ENCODE results near the gene DENND1B. TPM values are rescaled to one million over a fixed set of nuclear protein-coding genes. Genes with fewer than 3 reads are reported as not detected.
A peak's percentile ranks its signal among the peaks of the same experiment; 100 is the strongest.

The DENND1B gene
- total and polyA plus RNA-seq, 2 of the 13 experiments (the other 11 are each of a cell fraction or from before 2014, with no cell fraction given) = 2.6 to 5.7 TPM

GRCh38 chr1:197788741-197789739, 13.8 kb upstream of the DENND1B start (continued):
- TF ChIP-seq PHB2 (IDR thresholded peaks at IDR 0.05; ENCODE audit: partially characterized antibody) (no peak), SP1 (IDR thresholded peaks at IDR 0.05) (no peak), SP1 (CRISPR knock-in tag; IDR thresholded peaks at IDR 0.05) (no peak)

GRCh38 chr1:197787623-197788536, 12.6 kb upstream of the DENND1B start:
- 30% methylated on average over 1 of the region's 7 CpGs for WGBS (ENCODE audit: low lambda C conversion rate)
- in situ Hi-C loops (cut with HindIII; ENCODE audit: extremely low pct_ligation_motif_present, low pct_unique_long_range_greater_than_20kb) = no loop called here
- BruUV-seq (replicated peaks) = no TSS peak

More at GRCh38 chr1:197787623-197788536, 12.6 kb upstream of the DENND1B start:
- DNase-seq (ENCODE audit: low spot score) (no peak), ATAC-seq (peak; percentile 33), FAIRE-seq (no peak)
- H2AFZ ChIP-seq (ENCODE audit: low read length) = no peak overlapping the region
- ChIA-PET POLR2A (no interaction called here), CTCF (ENCODE audit: low intra/inter-chr PET ratio, low total read pairs) (no interaction called here)
- intact Hi-C loops (cut with micrococcal nuclease; ENCODE audit: unreplicated experiment) = no loop called here
- no peak overlapping the region for H3K4me3 ChIP-seq (replicated peaks in 1 of 3; ENCODE audit: insufficient read depth in 1 of 3, low read depth in 2 of 3, low read length in 3 of 3)
- H3K79me2 ChIP-seq (ENCODE audit: insufficient read depth, low read length) = no peaks in the 10 kb centered on the region
- TF ChIP-seq ZNF232 (CRISPR knock-in tag; IDR thresholded peaks at IDR 0.05; ENCODE audit: borderline replicate concordance) (no peak), PRDM15 (CRISPR knock-in tag; IDR thresholded peaks at IDR 0.05) (peak; percentile 75)
- H3K4me2 ChIP-seq (ENCODE audit: low read depth, low read length) = no peak overlapping the region
- no peaks in the 10 kb centered on the region for H3K27me3 ChIP-seq (ENCODE audit: control insufficient read depth in 1 of 2, insufficient read depth in 2 of 2, low read length in 2 of 2)
- no peak overlapping the region for H3K27ac ChIP-seq (ENCODE audit: extremely low read length, insufficient read depth, low read length)
- H3K36me3 ChIP-seq (replicated peaks in 1 of 2; ENCODE audit: control insufficient read depth in 1 of 2, insufficient read depth in 2 of 2, low read length in 2 of 2) = no peaks in the 10 kb centered on the region
- no peak overlapping the region for H3K9ac ChIP-seq (ENCODE audit: insufficient read depth, low read depth, low read length)
- no peaks in the 10 kb centered on the region for H3K4me1 ChIP-seq (ENCODE audit: insufficient read depth, low read length)
- H4K20me1 ChIP-seq (ENCODE audit: insufficient read depth, low read length) = no peaks in the 10 kb centered on the region
- H3K9me3 ChIP-seq (ENCODE audit: low read length) = no peaks in the 10 kb centered on the region
